Vagina (tissue), 2 donors: Measurements from ENCODE around the gene ZNF516. TPM values are rescaled to one million over a fixed set of nuclear protein-coding genes. Genes with fewer than 3 reads are reported as not detected.

Source experiments
- DNase-seq, 2 donors: peaks; one replicate each; pipeline ENCODE4 v3.0.0-alpha.2; 2017; ENCODE audit errors: extremely low spot score in 2 of 2
- H3K27ac ChIP-seq: fragments of 200-600 bp; sonication (generic); one replicate; pipeline ENCODE4 v1.5.1; 2019
- H3K27me3 ChIP-seq: fragments of 200-600 bp; sonication (generic); one replicate; pipeline ENCODE4 v1.5.1; 2019
- H3K36me3 ChIP-seq, 2 donors: fragments of 200-600 bp; sonication (generic); one replicate each; pipeline ENCODE4 v1.5.1; 2017 to 2019
- H3K4me1 ChIP-seq: fragments of 200-600 bp; sonication (generic); one replicate; pipeline ENCODE4 v1.5.1; 2019
- H3K4me3 ChIP-seq, 2 donors: fragments of 200-600 bp; sonication (generic); 1 replicate in 1 of 2; 2 replicates in 1 of 2; pipeline ENCODE4 v1.5.1; 2016 to 2019
- H3K9me3 ChIP-seq: fragments of 200-600 bp; sonication (generic); one replicate; pipeline ENCODE4 v1.5.1; 2019
- POLR2A ChIP-seq, 2 donors: fragments of 450-650 bp; IDR thresholded peaks; one replicate each; pipeline ENCODE4 v1.6.1; 2017; ENCODE audit warnings: antibody characterized with exemption in 2 of 2, mild to moderate bottlenecking in 2 of 2, moderate library complexity in 2 of 2
- POLR2AphosphoS5 ChIP-seq, 2 donors: sonication (generic); formaldehyde crosslinking; IDR thresholded peaks; one replicate each; pipeline ENCODE4 v1.9.0; 2017; ENCODE audit warnings: antibody characterized with exemption in 2 of 2, mild to moderate bottlenecking in 2 of 2, low read depth in 1 of 2; ENCODE audit not compliant: insufficient read depth in 1 of 2
- intact Hi-C: fragments of 100-400 bp; cut with DNase I; formaldehyde crosslinking; loops from one replicate; pipeline ENCODE4 v1.15.1; 2023
- total RNA-seq: library from RNA; depleted of rRNA; stranded (reverse); fragments of >200 nt; gene quantifications from one replicate; pipeline ENCODE4 v1.2.3, GENCODE V29; 2016
- TF ChIP-seq, protein P1 (sequence below), 3 experiments: fragments of 450-650 bp in 2 of 3; fragments of 200-600 bp in 1 of 3; sonication (generic) in 1 of 3; IDR thresholded peaks; one replicate each; pipeline ENCODE4 v1.5.1; 2017 to 2019; ENCODE audit warnings: antibody characterized with exemption in 3 of 3, mild to moderate bottlenecking in 2 of 3, moderate library complexity in 2 of 3

Gene ZNF516
- total RNA-seq, 1 donor from 2014 or later = 46.4 TPM

GRCh38 chr18:76412818-76413565, 82.0 kb downstream of the ZNF516 start:
- intact Hi-C loops = loop anchor here (10.0 kb wide), 1 partner anchor 82 kb away; the partner anchor contains the start of gene ZNF516
- H3K4me1 ChIP-seq = peaks cover 79% of the 10 kb centered on the region
- peak overlapping the region; percentile 80 for H3K27ac ChIP-seq
- TF ChIP-seq, protein P1, sequence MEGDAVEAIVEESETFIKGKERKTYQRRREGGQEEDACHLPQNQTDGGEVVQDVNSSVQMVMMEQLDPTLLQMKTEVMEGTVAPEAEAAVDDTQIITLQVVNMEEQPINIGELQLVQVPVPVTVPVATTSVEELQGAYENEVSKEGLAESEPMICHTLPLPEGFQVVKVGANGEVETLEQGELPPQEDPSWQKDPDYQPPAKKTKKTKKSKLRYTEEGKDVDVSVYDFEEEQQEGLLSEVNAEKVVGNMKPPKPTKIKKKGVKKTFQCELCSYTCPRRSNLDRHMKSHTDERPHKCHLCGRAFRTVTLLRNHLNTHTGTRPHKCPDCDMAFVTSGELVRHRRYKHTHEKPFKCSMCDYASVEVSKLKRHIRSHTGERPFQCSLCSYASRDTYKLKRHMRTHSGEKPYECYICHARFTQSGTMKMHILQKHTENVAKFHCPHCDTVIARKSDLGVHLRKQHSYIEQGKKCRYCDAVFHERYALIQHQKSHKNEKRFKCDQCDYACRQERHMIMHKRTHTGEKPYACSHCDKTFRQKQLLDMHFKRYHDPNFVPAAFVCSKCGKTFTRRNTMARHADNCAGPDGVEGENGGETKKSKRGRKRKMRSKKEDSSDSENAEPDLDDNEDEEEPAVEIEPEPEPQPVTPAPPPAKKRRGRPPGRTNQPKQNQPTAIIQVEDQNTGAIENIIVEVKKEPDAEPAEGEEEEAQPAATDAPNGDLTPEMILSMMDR (IDR thresholded peaks at IDR 0.05) = no peak
- TF ChIP-seq POLR2A (IDR thresholded peaks at IDR 0.05) = no peak
- no peak for TF ChIP-seq POLR2AphosphoS5 (IDR thresholded peaks at IDR 0.05; ENCODE audit: insufficient read depth in 1 of 2, low read depth in 1 of 2)
- H3K4me3 ChIP-seq = no peak overlapping the region
- no peaks in the 10 kb centered on the region for H3K27me3 ChIP-seq
- H3K36me3 ChIP-seq = no peaks in the 10 kb centered on the region
- H3K9me3 ChIP-seq = no peaks in the 10 kb centered on the region
- DNase-seq = peak in 1 of 2 donors; percentile 65

DNA sequence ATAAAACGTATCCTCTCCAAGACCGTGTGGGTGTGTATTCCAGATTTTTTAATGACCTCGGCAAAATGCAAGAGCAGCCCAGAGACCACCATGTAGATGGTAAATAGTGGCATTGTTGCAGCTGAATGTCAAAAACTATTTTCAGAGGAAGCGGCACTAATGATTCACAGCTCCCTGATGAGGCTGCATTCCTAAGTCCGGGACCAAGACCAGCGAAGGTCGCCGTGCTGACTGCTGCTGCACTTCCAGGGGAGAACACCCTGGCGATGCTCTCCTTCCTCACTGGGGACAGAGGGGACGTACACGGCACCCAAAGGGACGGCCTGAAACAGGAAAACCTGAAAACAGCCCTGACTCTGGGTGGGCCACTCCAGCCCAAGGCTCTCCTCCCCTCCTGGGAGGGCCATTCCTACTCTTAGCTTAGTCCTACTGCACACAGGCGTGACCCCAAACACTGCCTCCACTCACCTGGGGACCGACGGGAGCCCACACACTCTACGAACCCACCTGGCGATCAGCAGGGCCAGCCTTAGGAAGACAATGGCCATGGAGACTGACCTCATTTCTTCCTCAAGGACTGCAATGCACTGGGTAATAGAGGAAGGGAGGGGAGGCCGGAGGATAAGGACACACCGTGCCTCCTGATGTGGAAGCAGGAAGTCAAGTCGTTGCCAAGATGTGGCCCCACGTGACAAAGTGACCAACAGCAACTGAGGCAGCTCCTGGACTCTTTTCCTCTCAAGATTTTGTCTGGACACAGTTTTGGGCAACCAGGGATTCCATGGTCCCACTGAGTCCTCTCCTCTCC, 82.8 kb downstream of the ZNF516 start:
- intact Hi-C loops = loop anchor here (10.0 kb wide), 1 partner anchor 83 kb away; the partner anchor contains the start of gene ZNF516
- DNase-seq = peak in 1 of 2 donors; percentile 86
- TF ChIP-seq POLR2AphosphoS5 (IDR thresholded peaks at IDR 0.05; ENCODE audit: insufficient read depth in 1 of 2, low read depth in 1 of 2) = peak in 1 of 2 donors; percentile 26
- no peak for TF ChIP-seq POLR2A (IDR thresholded peaks at IDR 0.05)

DNA sequence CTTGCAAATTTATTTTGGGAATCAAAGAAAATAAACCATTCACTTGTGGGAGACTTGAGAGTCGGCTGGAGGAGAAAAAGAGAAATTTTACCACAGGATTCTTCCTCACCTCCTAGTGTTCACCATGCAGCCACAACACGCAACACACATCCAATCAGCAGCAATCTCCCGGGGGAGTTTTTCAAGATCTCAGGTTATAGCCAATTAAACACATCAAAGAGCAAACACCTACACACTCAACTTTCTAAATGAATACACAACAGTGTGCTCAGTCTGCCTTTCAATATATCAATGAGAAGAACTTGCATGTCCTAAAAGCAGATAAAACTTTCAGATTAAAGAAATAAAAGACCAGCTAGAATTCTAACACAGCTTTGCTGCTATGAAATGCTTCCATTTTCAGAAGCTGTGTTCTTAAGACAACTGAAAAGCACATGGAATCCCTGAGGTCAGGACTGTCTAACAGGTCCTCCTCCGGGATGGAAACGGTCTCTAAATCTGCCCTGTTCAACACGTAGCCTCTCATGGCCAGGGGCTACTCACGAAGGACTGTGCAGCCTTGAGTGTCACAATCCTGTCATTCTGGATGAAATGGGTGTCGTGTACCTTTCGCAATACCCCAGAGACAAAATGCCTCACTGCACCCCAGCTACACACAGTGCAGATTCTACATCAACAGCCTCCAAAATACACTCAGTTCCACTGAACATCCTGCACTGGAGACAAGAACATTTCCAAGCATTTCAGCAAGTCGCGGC, 84.2 kb downstream of the ZNF516 start:
- peak overlapping the region; percentile 80 for H3K27ac ChIP-seq
- H3K9me3 ChIP-seq = no peaks in the 10 kb centered on the region
- DNase-seq = peak in 1 of 2 donors; percentile 81
- no peaks in the 10 kb centered on the region for H3K36me3 ChIP-seq
- H3K27me3 ChIP-seq = no peaks in the 10 kb centered on the region
- H3K4me1 ChIP-seq = peaks cover 92% of the 10 kb centered on the region
- TF ChIP-seq POLR2A (IDR thresholded peaks at IDR 0.05) (no peak), POLR2AphosphoS5 (IDR thresholded peaks at IDR 0.05; ENCODE audit: insufficient read depth in 1 of 2, low read depth in 1 of 2) (no peak)
- TF ChIP-seq, protein P1 (IDR thresholded peaks at IDR 0.05) = no peak
- intact Hi-C loops = loop anchor here (10.0 kb wide), 1 partner anchor 84 kb away; the partner anchor contains the start of gene ZNF516
- peak overlapping the region in 1 of 2 donors; percentile 1 for H3K4me3 ChIP-seq

More for the DNA sequence above, 82.8 kb downstream of the ZNF516 start:
- no peaks in the 10 kb centered on the region for H3K9me3 ChIP-seq
- no peaks in the 10 kb centered on the region for H3K36me3 ChIP-seq
- no peaks in the 10 kb centered on the region for H3K27me3 ChIP-seq
- peak overlapping the region; percentile 1 to 13 for H3K4me3 ChIP-seq
- H3K4me1 ChIP-seq = peaks cover 86% of the 10 kb centered on the region
- peak overlapping the region; percentile 80 for H3K27ac ChIP-seq

GRCh38 chr18:76410033-76410432, 85.0 kb downstream of the ZNF516 start:
- Histone ChIP-seq H3K4me1 (peaks cover 92% of the 10 kb centered on the region), H3K4me3 (no peak overlapping the region), H3K9me3 (no peaks in the 10 kb centered on the region), H3K36me3 (no peaks in the 10 kb centered on the region), H3K27me3 (no peaks in the 10 kb centered on the region), H3K27ac (peak overlapping the region; percentile 80)
- TF ChIP-seq POLR2A (IDR thresholded peaks at IDR 0.05) = no peak
- no peak for TF ChIP-seq POLR2AphosphoS5 (IDR thresholded peaks at IDR 0.05; ENCODE audit: insufficient read depth in 1 of 2, low read depth in 1 of 2)
- intact Hi-C loops = loop anchor here (10.0 kb wide), 1 partner anchor 85 kb away; the partner anchor contains the start of gene ZNF516
- peak in 1 of 2 donors; percentile 78 for DNase-seq

- intact Hi-C loops = loop anchor here (5.0 kb wide), 1 partner anchor 214 kb away; no protein-coding TSS in a partner anchor
- DNase-seq = peak in 1 of 2 donors; percentile 56
- peaks cover 85% of the 10 kb centered on the region for H3K4me1 ChIP-seq
- peak overlapping the region; percentile 42 for H3K27ac ChIP-seq
- no peaks in the 10 kb centered on the region for H3K36me3 ChIP-seq
- no peaks in the 10 kb centered on the region for H3K9me3 ChIP-seq
- H3K4me3 ChIP-seq = no peak overlapping the region
- no peak for TF ChIP-seq POLR2A (IDR thresholded peaks at IDR 0.05)
- no peak for TF ChIP-seq POLR2AphosphoS5 (IDR thresholded peaks at IDR 0.05; ENCODE audit: insufficient read depth in 1 of 2, low read depth in 1 of 2)
- TF ChIP-seq, protein P1 (IDR thresholded peaks at IDR 0.05) = no peak
- no peaks in the 10 kb centered on the region for H3K27me3 ChIP-seq
These were observed 86.5 kb downstream of the ZNF516 start for GRCh38 chr18:76408480-76409067.
